Measurements from ENCODE around the gene LPIN1.
"Not testable (repeated sequence)": the region's sequence is repeated elsewhere in the genome, so short reads cannot be mapped to it uniquely, and the experiment has no call there.

LPIN1 gene

GRCh38 chr2:11844798-11845197, 98.4 kb downstream of the LPIN1 start:
- DNase-seq, result not testable (repeated sequence)

GRCh38 chr2:11847935-11848334, 101.5 kb downstream of the LPIN1 start:
- not testable (repeated sequence) for DNase-seq

- DNase-seq, result no peak
These were observed 103.7 kb downstream of the LPIN1 start for GRCh38 chr2:11850082-11850481.

GRCh38 chr2:11852526-11853196, 106.2 kb downstream of the LPIN1 start:
- no peak for DNase-seq

GRCh38 chr2:11853197-11853588, 106.8 kb downstream of the LPIN1 start:
- no peak for DNase-seq

GRCh38 chr2:11855064-11855760, 108.8 kb downstream of the LPIN1 start:
- DNase-seq, result no peak

GRCh38 chr2:11856095-11856494, 109.7 kb downstream of the LPIN1 start:
- no peak for DNase-seq

GRCh38 chr2:11858883-11859282, 112.5 kb downstream of the LPIN1 start:
- no peak for DNase-seq

GRCh38 chr2:11859975-11860374, 113.5 kb downstream of the LPIN1 start:
- not testable (repeated sequence) for DNase-seq

GRCh38 chr2:11861044-11861443, 114.6 kb downstream of the LPIN1 start:
- DNase-seq, result no peak

- peak; percentile 8 for DNase-seq
These were observed 115.6 kb downstream of the LPIN1 start for GRCh38 chr2:11862049-11862448.

GRCh38 chr2:11863103-11863502, 116.7 kb downstream of the LPIN1 start:
- peak; percentile 41 for DNase-seq

GRCh38 chr2:11863513-11864328, 117.3 kb downstream of the LPIN1 start:
- peak; percentile 76 for DNase-seq

GRCh38 chr2:11864724-11865123, 118.3 kb downstream of the LPIN1 start:
- DNase-seq, result no peak

GRCh38 chr2:11865378-11865777, 118.9 kb downstream of the LPIN1 start:
- DNase-seq, result no peak

GRCh38 chr2:11865805-11866204, 119.4 kb downstream of the LPIN1 start:
- no peak for DNase-seq

- no peak for DNase-seq
These were observed 120.2 kb downstream of the LPIN1 start for GRCh38 chr2:11866358-11867335.

GRCh38 chr2:11867926-11868325, 121.5 kb downstream of the LPIN1 start:
- no peak for DNase-seq

GRCh38 chr2:11869391-11869991, 123.1 kb downstream of the LPIN1 start:
- DNase-seq, result no peak

GRCh38 chr2:11870064-11870463, 123.6 kb downstream of the LPIN1 start:
- DNase-seq, result no peak

GRCh38 chr2:11870584-11870983, 124.2 kb downstream of the LPIN1 start:
- DNase-seq, result no peak

- no peak for DNase-seq
These were observed 125.0 kb downstream of the LPIN1 start for GRCh38 chr2:11871421-11871820.

Data from activated CD4-positive, alpha-beta T cell treated with anti-CD3 and anti-CD28 coated beads, Interleukin-2, Interleukin-6, amounts not matched to agents 100 ng/mL and 50 ng/mL, durations not matched to agents 16 hours and 8 hours (primary cell).